GM23338 (cell line): ENCODE measurements around the gene PM20D1. TPM values are rescaled to one million over a fixed set of nuclear protein-coding genes. Genes with fewer than 3 reads are reported as not detected.

Experiments
- ATAC-seq: fragments of 200-7000 bp; cut with Tn5 transposase; 3 replicates; pipeline ENCODE4 v1.9.1; 2020
- DNase-seq: peaks from one replicate; pipeline ENCODE4 v3.0.0-alpha.2; 2015; ENCODE audit warnings: low spot score
- H2AFZ ChIP-seq: fragments of 200-600 bp; sonication (generic); 2 replicates; pipeline ENCODE4 v1.8.0; 2016; ENCODE audit warnings: antibody characterized with exemption, mild to moderate bottlenecking, moderate library complexity
- H3F3A ChIP-seq: fragments of 200-600 bp; sonication (generic); replicated peaks from 2 replicates; pipeline ENCODE4 v1.8.0; 2017; ENCODE audit warnings: antibody characterized with exemption, mixed run types, low read depth
- H3K27ac ChIP-seq: fragments of 200-600 bp; sonication (generic); 2 replicates; pipeline ENCODE4 v1.6.1; 2016; ENCODE audit warnings: low read depth
- H3K27me3 ChIP-seq: fragments of 200-600 bp; sonication (generic); 2 replicates; pipeline ENCODE4 v1.8.0; 2016; ENCODE audit warnings: mild to moderate bottlenecking, mixed run types, moderate library complexity; ENCODE audit not compliant: insufficient read depth
- H3K36me3 ChIP-seq: fragments of 200-600 bp; sonication (generic); 2 replicates; pipeline ENCODE4 v1.8.0; 2016; ENCODE audit warnings: mild to moderate bottlenecking; ENCODE audit not compliant: insufficient read depth
- H3K4me1 ChIP-seq: fragments of 200-600 bp; sonication (generic); 2 replicates; pipeline ENCODE4 v1.8.0; 2016; ENCODE audit warnings: mild to moderate bottlenecking, moderate library complexity; ENCODE audit not compliant: insufficient read depth
- H3K4me2 ChIP-seq: fragments of 200-600 bp; sonication (generic); 2 replicates; pipeline ENCODE4 v1.7.1; 2017; ENCODE audit warnings: mixed run types
- H3K4me3 ChIP-seq: fragments of 200-600 bp; sonication (generic); 2 replicates; pipeline ENCODE4 v1.6.1; 2016; ENCODE audit warnings: mixed run types
- H3K79me2 ChIP-seq: fragments of 200-600 bp; sonication (generic); replicated peaks from 2 replicates; pipeline ENCODE4 v1.8.0; 2017; ENCODE audit warnings: mild to moderate bottlenecking; ENCODE audit not compliant: insufficient read depth
- H3K9me2 ChIP-seq: fragments of 200-600 bp; sonication (generic); 2 replicates; pipeline ENCODE4 v1.8.0; 2017; ENCODE audit not compliant: insufficient read depth
- H4K20me1 ChIP-seq: fragments of 200-600 bp; sonication (generic); replicated peaks from 2 replicates; pipeline ENCODE4 v1.8.0; 2017; ENCODE audit warnings: mild to moderate bottlenecking; ENCODE audit not compliant: insufficient read depth
- H3K27ac Mint-ChIP-seq: 2 replicates; pipeline ENCODE4 v1.8.0; 2020; ENCODE audit warnings: inconsistent platforms, mild to moderate bottlenecking, moderate library complexity, mixed read lengths
- H3K27me3 Mint-ChIP-seq: 3 replicates; pipeline ENCODE4 v1.8.0; 2022; ENCODE audit warnings: low read depth, mild to moderate bottlenecking, moderate library complexity, mixed read lengths, inconsistent platforms; ENCODE audit not compliant: insufficient read depth, poor library complexity
- H3K36me3 Mint-ChIP-seq: 3 replicates; pipeline ENCODE4 v1.8.0; 2021; ENCODE audit warnings: low read depth, mild to moderate bottlenecking, inconsistent platforms, moderate library complexity, mixed read lengths
- H3K4me1 Mint-ChIP-seq: 3 replicates; pipeline ENCODE4 v1.8.0; 2020; ENCODE audit warnings: mild to moderate bottlenecking, inconsistent platforms, mixed read lengths
- H3K4me3 Mint-ChIP-seq: 3 replicates; pipeline ENCODE4 v1.8.0; 2021; ENCODE audit warnings: moderate library complexity, mild to moderate bottlenecking, inconsistent platforms, mixed read lengths
- H3K9me3 Mint-ChIP-seq: 3 replicates; pipeline ENCODE4 v1.8.0; 2020; ENCODE audit warnings: moderate library complexity, mild to moderate bottlenecking, inconsistent platforms, mixed read lengths
- CREB1 ChIP-seq: fragments of 250-450 bp; sonication (Bioruptor Pico); IDR thresholded peaks from 2 replicates; pipeline ENCODE4 v1.5.0; 2020; ENCODE audit warnings: low read depth, mild to moderate bottlenecking, moderate library complexity
- CTCF ChIP-seq, 2 experiments: fragments of 200-600 bp in 1 of 2; sonication (generic) in 1 of 2; conservative IDR thresholded peaks; 2 replicates each; pipeline versions ENCODE4 v1.5.1 to v1.6.1; 2016 to 2017; ENCODE audit warnings: antibody characterized with exemption in 2 of 2, low read depth in 2 of 2, mild to moderate bottlenecking in 2 of 2, moderate library complexity in 1 of 2
- EZH2 ChIP-seq: fragments of 200-600 bp; sonication (generic); IDR thresholded peaks from one replicate; pipeline ENCODE4 v1.8.0; 2017; ENCODE audit warnings: antibody characterized with exemption, mild to moderate bottlenecking, low read depth; ENCODE audit not compliant: unreplicated experiment
- EZH2phosphoT487 ChIP-seq: fragments of 200-600 bp; sonication (generic); IDR thresholded peaks from one replicate; pipeline ENCODE4 v1.8.1; 2018; ENCODE audit warnings: antibody characterized with exemption; ENCODE audit not compliant: unreplicated experiment
- JUNB ChIP-seq: IDR thresholded peaks from one replicate; pipeline ENCODE4 v1.6.1; 2016; ENCODE audit warnings: antibody characterized with exemption; ENCODE audit not compliant: unreplicated experiment
- POLR2AphosphoS5 ChIP-seq: IDR thresholded peaks from 2 replicates; pipeline ENCODE4 v1.6.1; 2016; ENCODE audit warnings: antibody characterized with exemption, low read depth
- REST ChIP-seq: IDR thresholded peaks from one replicate; pipeline ENCODE4 v1.6.1; 2018; ENCODE audit warnings: antibody characterized with exemption; ENCODE audit not compliant: unreplicated experiment
- STAT1 ChIP-seq: IDR thresholded peaks from one replicate; pipeline ENCODE4 v1.6.1; 2016; ENCODE audit warnings: antibody characterized with exemption; ENCODE audit not compliant: unreplicated experiment
- ZNF331 ChIP-seq: fragments of 250-450 bp; sonication (Bioruptor Pico); IDR thresholded peaks from 2 replicates; pipeline ENCODE4 v1.5.0; 2020; ENCODE audit warnings: low read depth, mild to moderate bottlenecking, moderate library complexity
- polyA plus RNA-seq: library from polyadenylated mRNA; unstranded; fragments of >200 nt; fragmentation: Nextera tagmentation; extraction: Ambion mirVana; gene quantifications from 2 replicates; pipeline ENCODE4 v1.2.1, GENCODE V29; 2016
- total RNA-seq: library from RNA; depleted of rRNA; stranded (reverse); fragments of >200 nt; shearing (Covaris generic); gene quantifications from 2 replicates; pipeline ENCODE4 v1.2.3, GENCODE V29; 2014
- TF ChIP-seq, protein P1 (sequence below): IDR thresholded peaks from 2 replicates; pipeline ENCODE4 v1.6.1; 2016; ENCODE audit warnings: antibody characterized with exemption

PM20D1 gene
- total and polyA plus RNA-seq, 2 experiments from 2014 or later: 0.10 TPM; not detected in 1

GRCh38 chr1:205804605-205805004 lies 45.3 kb downstream of the PM20D1 start:
- ATAC-seq: no peak; the same call in 2 of the 3 replicates
- Histone ChIP-seq H3K9me2 (no peaks in the 10 kb centered on the region), H2AFZ (no peak overlapping the region), H3K36me3 (no peaks in the 10 kb centered on the region; the same call in 1 of the 2 replicates), H4K20me1 (peaks cover 12% of the 10 kb centered on the region), H3K27ac (no peak overlapping the region), H3K4me2 (no peak overlapping the region), H3K27me3 (no peaks in the 10 kb centered on the region), H3K4me3 (no peak overlapping the region), H3K4me1 (peaks cover under 1% of the 10 kb centered on the region; the same call in 1 of the 2 replicates), H3F3A (no peaks in the 10 kb centered on the region), H3K79me2 (peaks cover 57% of the 10 kb centered on the region)
- Mint-ChIP-seq H3K4me3 (no peak overlapping the region), H3K9me3 (no peaks in the 10 kb centered on the region), H3K4me1 (peaks cover 15% of the 10 kb centered on the region), H3K36me3 (peaks cover 19% of the 10 kb centered on the region), H3K27me3 (peaks cover 3% of the 10 kb centered on the region), H3K27ac (no peak overlapping the region; the same call in 1 of the 2 replicates)
- no peak for DNase-seq
- TF ChIP-seq CTCF (conservative IDR thresholded peaks at IDR 0.05; ENCODE audit: low read depth in 2 of 2) (no peak), POLR2AphosphoS5 (no peak), CREB1 (CRISPR knock-in tag) (no peak), STAT1 (no peak), EZH2phosphoT487 (no peak), EZH2 (no peak), JUNB (no peak), REST (no peak), ZNF331 (CRISPR knock-in tag) (no peak)
- TF ChIP-seq, protein P1, sequence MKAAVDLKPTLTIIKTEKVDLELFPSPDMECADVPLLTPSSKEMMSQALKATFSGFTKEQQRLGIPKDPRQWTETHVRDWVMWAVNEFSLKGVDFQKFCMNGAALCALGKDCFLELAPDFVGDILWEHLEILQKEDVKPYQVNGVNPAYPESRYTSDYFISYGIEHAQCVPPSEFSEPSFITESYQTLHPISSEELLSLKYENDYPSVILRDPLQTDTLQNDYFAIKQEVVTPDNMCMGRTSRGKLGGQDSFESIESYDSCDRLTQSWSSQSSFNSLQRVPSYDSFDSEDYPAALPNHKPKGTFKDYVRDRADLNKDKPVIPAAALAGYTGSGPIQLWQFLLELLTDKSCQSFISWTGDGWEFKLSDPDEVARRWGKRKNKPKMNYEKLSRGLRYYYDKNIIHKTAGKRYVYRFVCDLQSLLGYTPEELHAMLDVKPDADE: no peak
